PFSK-1 (cell line): ENCODE measurements around the gene OSBPL2.

Experiments used
- FOXP2 ChIP-seq: optimal IDR thresholded peaks from 2 replicates; pipeline ENCODE3; 2011; ENCODE audit warnings: borderline replicate concordance, control low read depth, inconsistent platforms; ENCODE audit not compliant: insufficient read depth; ENCODE audit errors: extremely low read length, extremely low read depth
- POLR2AphosphoS5 ChIP-seq: IDR thresholded peaks from 2 replicates; pipeline ENCODE4 v1.6.1; 2012; ENCODE audit warnings: low read depth, mild to moderate bottlenecking, control low read depth, low read length, moderate library complexity
- REST ChIP-seq, 2 experiments: IDR thresholded peaks; 2 replicates each; pipeline versions ENCODE4 v1.6.1 to v1.8.0; 2011 to 2012; ENCODE audit warnings: low read depth in 2 of 2, low read length in 2 of 2, control low read depth in 1 of 2, inconsistent platforms in 1 of 2, mild to moderate bottlenecking in 1 of 2, moderate library complexity in 1 of 2; ENCODE audit not compliant: insufficient read depth in 1 of 2
- SIN3A ChIP-seq: IDR thresholded peaks from 2 replicates; pipeline ENCODE4 v1.6.1; 2012; ENCODE audit warnings: mild to moderate bottlenecking, low read length, moderate library complexity, borderline replicate concordance; ENCODE audit not compliant: insufficient read depth
- TAF1 ChIP-seq: IDR thresholded peaks from 2 replicates; pipeline ENCODE4 v1.6.1; 2012; ENCODE audit warnings: low read length, control low read depth, borderline replicate concordance; ENCODE audit not compliant: insufficient read depth

- no peak for TF ChIP-seq TAF1
- no peak for TF ChIP-seq POLR2AphosphoS5
- no peak for TF ChIP-seq REST (IDR thresholded peaks at IDR 0.05; ENCODE audit: insufficient read depth in 1 of 2, low read depth in 2 of 2, low read length in 2 of 2)
- no peak for TF ChIP-seq SIN3A
- no peak for TF ChIP-seq FOXP2
Measured at GRCh38 chr20:62322492-62323041, 84.2 kb downstream of the OSBPL2 start.
